GM18867 (cell line): ENCODE measurements around the gene LIME1.
A peak's percentile ranks its signal among the peaks of the same experiment; 100 is the strongest.
"Not testable (repeated sequence)": the region's sequence is repeated elsewhere in the genome, so short reads cannot be mapped to it uniquely, and the experiment has no call there.

Experiments
- ATAC-seq: cut with Tn5 transposase; IDR thresholded peaks from one replicate; pipeline ENCODE4 v1.9.1; 2021; ENCODE audit warnings: mild to moderate bottlenecking, moderate library complexity; ENCODE audit not compliant: unreplicated experiment

Gene LIME1

DNA sequence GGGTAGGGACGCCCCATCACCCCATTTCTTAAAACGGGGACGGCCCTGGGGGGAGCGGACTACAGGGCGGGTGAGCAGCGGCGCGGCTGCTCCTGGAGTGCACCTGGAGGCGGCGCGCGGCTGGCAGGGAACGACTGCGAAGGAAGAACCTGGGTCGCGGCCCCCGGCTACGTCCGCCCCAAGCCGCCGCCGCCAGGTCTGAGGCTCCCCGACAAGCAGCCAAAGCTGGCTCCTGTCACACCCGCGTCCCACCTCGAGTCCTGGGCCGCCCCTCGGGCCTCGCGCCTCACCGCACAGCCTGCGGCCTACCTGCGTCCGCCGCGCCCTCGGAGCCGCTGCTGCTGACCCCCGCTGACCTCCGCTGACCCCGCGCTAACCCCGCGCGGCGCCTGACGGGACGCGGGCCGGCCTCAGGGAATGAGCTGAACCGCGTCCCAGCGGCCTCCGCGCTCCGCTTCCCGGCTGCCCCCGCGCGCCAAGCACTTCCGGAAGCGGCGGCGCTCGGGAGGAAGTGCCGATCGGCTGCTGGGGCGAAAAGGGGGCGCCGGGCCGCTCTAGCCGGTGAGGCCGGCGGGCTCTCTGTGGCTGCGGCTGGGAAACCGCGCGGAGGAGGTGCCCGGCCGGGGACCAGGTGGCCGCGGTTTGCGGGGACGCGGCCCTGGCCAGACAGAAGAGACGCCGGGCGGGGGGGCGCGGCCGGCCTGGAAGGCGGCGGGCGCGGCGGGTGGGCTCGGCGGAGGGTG is 28.7 kb upstream of the LIME1 start, which contains the start of the genes ARFRP1 and ZGPAT:
TSS of gene ARFRP1 (minus strand) at position 419 of the 743 bp plus-strand sequence. CDS start 885 bp downstream, outside the sequence.
TSS of gene ZGPAT (plus strand) at position 482 of the 743 bp plus-strand sequence. CDS start 542 bp downstream, outside the sequence.
- peak; percentile 64 for ATAC-seq

DNA sequence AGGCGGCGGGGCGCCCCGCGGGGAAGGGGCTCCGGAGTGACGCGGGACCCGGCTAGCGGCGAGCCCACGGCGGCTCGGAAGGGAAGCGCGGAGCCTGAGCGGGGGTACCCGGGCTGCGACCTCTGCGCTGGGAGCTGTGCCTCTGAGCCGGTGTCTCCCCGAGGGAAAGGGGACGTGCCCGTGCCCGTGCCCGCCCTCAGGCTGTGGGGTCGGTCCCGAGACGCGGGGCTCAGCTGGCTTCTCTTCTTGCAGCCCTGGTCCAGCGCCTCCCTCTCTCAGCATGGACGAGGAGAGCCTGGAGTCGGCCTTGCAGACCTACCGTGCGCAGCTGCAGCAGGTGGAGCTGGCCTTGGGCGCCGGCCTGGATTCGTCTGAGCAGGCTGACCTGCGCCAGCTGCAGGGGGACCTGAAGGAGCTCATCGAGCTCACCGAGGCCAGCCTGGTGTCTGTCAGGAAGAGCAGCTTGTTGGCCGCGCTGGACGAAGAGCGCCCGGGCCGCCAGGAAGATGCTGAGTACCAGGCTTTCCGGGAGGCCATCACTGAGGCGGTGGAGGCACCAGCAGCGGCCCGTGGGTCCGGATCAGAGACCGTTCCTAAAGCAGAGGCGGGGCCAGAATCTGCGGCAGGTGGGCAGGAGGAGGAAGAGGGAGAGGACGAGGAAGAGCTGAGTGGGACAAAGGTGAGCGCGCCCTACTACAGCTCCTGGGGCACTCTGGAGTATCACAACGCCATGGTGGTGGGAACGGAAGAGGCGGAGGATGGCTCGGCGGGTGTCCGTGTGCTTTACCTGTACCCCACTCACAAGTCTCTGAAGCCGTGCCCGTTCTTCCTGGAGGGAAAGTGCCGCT is 27.9 kb upstream of the LIME1 start:
- peak; percentile 13 for ATAC-seq

DNA sequence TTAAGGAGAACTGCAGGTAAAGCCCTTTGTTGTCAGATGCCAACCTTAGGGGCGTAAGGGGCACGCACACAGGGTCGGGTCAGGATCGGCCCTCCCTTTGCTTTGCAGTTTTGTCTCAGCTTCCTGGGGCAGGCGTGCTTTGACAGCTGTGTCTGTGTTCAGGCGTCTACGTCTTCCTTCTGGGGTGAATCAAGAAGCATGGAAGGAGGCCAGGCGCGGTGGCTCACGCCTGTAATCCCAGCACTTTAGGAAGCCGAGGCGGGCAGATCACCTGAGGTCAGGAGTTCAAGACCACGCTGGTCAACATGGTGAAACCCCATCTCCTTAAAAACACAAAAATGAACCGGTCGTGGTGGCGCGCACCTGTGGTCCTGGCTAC is 27.3 kb upstream of the LIME1 start:
- no peak for ATAC-seq

DNA sequence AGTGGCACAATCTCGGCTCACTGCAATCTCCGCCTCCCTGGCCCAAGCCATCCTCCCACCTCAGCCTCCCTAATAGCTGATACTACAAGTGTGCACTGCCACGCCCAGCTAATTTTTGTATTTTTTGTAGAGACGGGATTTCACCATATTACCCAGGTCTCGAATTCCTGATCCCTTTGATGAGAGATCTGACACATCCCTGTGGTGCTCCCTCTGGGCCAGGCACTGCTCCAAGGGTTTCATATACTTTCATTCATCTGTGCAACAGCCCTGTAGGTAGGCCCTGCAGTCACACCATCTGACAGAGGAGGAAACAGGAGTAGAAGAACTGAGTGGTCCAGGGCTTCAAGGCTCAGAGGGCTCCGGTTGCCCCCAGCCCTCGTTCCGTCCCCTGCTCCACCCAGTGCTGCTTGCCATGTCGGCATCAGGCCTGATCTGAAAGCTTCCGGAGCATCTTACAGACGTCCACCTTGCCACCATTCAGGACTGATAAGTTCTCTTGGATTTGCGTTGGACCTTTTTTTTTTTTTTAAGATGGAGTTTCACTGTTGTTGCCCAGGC is 25.3 kb upstream of the LIME1 start:
- ATAC-seq, result no peak

DNA sequence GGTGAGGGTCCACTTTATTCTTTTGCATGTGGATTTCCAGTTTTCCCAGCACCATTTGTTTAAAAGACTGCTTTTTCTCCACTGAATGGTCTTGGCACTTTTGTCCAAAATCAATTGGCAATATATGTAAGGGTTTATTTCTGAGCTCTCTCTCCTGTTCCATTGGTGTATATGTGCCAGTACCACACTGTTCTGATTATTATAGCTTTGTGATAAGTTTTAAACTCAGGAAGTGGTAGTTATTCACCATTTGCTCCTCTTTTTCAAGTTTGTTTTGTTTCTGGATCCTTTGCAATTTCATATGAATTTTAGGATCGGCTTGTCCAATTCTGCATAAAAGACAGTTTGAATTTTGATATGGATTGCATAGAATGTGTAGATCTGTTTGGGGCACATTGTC is 24.3 kb upstream of the LIME1 start:
- no peak for ATAC-seq

DNA sequence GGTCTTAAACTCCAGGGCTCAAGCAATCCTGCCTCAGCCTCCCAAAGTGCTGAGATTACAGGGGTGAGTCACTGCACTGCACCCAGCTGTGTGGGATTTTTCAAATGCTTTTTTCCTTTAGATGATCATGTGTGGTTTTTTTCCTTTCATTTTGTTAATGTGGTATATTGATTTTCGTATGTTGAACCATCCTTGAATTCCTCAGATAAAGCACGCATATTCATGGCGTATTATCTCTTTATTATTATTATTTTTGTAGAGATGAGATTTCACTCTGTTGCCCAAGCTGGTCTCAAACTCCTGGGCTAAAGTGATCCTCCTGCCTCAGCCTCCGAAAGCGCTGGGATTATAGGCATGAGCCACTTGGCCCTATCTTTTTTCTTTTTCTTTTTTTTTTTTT is 21.6 kb upstream of the LIME1 start:
- no peak for ATAC-seq

DNA sequence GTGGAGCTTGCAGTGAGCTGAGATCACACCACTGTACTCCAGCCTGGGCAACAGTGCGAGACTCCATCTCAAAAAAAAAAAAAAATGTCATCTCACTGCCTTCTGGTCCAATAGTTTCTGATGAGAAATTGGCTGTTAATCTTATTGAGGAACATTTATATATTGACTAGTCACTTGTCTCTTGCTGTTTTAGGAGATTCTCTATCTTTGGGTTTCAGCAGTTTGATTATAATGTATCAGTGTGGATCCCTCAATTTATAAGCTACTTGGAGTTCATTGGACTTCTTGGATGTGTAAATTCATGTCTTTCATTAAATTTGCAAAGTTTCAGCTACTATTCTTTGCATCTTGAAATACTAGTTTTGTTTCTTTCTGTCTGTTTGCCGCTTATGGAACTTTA is 17.5 kb upstream of the LIME1 start:
- no peak for ATAC-seq

DNA sequence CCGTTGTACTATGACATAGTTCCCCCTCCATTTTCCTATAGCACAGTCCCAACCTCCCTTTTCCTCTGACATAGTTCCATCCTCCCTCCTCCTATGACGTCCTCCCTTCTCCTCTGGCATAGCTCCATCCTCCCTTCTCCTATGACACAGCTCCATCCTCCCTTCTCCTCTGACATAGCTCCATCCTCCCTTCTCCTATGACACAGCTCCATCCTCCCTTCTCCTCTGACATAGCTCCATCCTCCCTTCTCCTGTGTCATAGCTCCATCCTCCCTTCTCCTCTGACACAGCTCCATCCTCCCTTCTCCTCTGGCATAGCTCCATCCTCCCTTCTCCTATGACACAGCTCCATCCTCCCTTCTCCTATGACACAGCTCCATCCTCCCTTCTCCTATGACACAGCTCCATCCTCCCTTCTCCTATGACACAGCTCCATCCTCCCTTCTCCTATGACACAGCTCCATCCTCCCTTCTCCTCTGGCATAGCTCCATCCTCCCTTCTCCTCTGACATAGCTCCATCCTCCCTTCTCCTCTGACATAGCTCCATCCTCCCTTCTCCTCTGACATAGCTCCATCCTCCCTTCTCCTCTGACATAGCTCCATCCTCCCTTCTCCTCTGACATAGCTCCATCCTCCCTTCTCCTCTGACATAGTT is 13.4 kb upstream of the LIME1 start:
- not testable (repeated sequence) for ATAC-seq

DNA sequence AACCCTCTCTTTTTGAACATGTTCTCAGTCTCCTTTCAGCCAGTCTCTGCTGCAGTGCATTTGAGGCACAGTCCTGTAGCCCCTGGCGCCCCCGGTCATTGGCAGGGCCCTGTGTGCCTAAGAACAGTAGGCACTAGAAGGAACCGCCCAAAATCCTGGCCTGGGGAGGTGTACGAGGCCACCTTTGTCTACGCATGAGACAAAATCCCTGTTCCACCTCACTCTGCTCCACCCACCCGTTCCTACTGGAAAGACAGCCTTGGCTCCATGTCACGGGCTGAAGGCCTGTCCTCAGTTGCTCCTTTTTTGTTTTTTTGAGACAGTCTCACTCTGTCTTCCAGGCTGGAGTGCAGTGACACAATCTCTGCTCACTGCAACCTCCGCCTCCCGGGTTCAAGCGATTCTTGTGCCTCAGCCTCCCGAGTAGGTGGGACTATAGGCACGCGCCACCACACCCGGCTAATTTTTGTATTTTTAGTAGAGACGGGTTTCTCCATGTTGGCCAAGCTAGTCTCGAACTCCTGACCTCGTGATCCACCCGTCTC is 6.2 kb upstream of the LIME1 start:
- ATAC-seq, result not testable (repeated sequence)

DNA sequence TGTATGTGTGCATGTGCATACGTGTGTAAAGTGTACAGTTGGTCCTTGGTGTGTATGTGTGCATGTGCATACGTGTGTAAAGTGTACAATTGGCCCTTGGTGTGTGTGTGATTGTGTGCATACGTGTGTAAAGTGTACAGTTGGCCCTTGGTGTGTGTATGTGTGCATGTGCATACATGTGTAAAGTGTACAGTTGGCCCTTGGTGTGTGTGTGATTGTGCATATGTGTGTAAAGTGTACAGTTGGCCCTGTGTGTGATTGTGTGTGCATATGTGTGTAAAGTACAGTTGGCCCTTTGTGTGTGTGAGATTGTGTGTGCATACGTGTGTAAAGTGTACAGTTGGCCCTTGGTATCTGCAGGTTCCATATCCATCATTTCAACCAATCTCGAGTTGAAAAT is 5.1 kb upstream of the LIME1 start:
- no peak for ATAC-seq

DNA sequence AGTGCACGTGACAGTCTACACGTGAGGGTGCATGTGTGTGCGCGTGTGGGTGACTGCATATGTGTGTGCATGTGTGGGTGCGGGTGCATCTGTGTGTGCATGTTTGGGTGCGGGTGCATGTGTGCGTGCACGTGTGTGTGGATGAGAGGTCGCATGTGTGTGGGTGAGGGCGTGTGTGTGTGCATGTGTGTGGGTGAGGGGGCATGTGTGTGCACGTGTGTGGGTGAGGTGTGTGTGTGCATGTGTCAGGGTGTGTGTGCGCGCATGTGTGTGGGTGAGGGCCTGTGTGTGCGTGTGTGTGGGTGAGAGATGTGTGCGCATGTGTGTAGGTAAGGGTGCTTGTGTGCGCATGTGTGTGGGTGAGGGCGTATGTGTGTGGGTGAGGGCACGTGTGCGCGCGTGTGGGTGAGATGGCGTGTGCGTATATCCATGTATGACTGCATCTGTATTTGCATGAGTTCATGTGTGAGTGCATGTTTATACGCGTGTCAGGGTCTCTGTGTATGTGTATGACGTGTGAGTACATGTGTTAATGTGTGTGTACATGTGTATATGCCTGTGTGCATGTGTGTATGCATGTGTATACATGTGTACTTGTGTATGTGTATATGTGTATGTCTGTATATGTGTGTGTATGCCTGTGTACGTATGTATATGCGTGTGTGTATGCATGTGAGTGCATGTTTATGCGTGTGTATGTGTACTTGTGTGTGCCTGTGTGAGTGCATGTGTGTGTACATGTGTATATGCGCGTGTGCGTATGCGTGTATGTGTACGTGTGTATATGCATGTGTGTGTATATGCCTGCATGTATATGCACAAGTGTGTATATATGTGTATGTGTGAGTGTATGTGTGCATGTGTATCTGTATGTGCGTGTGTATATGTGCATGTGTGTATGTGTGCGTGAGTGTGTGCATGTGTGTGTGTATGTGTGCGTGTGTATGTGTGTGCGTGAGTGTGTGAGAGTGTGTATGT is 4.1 kb upstream of the LIME1 start:
- ATAC-seq, result no peak

DNA sequence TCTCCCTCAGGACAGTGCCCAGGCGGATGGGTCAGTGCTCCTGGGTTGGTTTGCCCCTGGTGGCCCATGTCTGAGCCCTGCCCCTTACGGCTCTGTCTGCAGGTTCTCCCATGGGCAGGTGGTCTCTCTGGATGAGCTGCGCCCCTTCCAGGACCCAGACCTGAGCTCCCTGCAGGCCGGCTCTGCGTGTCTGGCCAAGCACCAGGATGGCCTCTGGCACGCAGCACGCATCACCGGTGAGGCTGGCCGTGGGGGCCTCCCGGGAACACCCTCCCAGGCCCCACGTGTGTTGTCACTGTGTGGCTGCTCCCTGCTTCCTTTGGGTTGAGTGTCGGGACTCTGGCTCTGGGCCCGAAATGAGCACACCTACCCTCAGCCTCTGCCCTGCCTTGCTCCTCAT is 3.3 kb upstream of the LIME1 start:
- ATAC-seq, result no peak

DNA sequence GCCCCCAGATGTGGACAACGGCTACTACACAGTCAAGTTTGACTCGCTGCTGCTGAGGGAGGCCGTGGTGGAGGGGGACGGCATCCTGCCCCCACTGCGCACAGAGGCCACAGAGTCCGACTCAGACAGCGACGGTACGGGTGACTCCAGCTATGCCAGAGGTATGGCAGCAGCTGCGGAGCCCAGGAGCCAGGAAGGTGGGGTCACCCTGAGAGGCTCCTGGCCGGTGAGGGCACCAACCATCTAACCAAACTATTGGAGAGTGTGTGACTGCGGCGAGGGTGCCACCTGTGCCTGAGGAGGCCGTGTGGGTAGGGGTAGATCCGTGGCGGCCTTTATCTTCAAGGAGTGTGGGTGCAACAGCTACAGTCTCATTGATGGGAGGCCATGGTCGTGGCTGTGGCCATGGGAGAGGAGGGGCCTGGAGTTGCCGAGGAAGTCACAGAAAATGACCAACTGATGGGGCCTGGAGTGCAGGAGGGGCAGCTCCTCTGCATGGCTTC is 2.8 kb upstream of the LIME1 start:
- ATAC-seq, result no peak

DNA sequence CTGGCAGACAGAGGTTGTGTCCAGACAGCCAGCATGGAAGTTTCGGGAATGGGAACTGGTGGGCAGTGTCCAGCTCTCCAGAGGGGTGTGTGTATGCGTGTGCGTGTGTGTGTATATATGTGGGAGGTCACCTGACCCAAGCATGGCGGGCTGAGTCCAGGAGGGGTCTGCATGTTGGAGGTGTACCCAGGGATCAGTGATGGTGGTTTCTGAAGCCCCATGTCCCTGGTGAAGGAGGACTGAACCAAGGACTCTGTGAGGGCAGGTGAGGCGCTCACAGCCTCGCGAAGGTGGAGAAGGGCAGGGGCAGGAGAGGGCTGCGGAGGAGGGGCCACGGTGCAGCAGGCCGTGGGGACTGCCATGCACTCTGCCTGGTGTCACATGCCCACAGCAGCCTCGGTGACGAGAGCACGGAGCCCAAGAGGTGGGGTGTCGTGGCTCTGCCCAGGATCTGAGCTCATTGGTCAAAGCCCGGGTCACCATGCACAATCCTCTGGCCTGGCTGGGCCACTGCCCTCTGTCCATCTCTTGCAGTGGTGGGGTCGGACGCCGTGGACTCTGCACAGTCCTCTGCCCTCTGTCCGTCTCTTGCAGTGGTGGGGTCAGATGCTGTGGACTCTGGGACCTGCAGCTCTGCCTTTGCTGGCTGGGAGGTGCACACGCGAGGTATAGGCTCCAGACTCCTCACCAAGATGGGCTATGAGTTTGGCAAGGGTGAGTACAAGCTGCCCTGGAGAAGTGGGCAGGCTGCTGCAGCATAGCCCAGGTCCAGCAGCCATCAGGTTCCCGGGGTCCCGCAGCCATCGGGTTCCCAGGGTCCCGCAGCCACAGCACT is 2.1 kb upstream of the LIME1 start:
- ATAC-seq, result no peak

DNA sequence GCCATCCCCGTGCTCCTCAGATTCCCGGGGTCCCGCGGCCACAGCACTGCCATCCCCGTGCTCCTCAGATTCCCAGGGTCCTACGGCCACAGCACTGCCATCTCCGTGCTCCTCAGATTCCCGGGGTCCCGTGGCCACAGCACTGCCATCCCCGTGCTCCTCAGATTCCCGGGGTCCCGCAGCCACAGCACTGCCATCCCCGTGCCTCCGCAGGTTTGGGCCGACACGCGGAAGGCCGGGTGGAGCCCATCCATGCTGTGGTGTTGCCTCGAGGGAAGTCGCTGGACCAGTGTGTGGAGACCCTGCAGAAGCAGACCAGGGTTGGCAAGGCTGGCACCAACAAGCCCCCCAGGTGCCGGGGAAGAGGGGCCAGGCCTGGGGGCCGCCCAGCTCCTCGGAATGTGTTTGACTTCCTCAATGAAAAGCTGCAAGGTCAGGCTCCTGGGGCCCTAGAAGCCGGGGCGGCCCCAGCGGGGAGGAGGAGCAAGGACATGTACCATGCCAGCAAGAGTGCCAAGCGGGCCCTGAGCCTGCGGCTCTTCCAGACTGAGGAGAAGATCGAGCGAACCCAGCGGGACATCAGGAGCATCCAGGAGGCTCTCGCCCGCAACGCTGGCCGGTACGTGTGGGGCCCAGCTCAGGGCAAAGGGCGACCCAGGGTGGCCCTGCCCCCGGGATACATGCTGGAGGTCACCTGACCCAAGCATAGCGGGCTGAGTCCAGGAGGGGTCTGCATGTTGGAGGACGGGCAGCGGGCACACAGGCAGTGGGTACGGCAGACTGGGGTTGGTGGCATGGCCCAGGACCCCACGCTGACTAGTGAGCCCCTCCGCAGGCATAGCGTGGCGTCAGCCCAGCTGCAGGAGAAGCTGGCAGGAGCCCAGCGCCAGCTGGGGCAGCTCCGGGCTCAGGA is 1.3 kb upstream of the LIME1 start:
- no peak for ATAC-seq

DNA sequence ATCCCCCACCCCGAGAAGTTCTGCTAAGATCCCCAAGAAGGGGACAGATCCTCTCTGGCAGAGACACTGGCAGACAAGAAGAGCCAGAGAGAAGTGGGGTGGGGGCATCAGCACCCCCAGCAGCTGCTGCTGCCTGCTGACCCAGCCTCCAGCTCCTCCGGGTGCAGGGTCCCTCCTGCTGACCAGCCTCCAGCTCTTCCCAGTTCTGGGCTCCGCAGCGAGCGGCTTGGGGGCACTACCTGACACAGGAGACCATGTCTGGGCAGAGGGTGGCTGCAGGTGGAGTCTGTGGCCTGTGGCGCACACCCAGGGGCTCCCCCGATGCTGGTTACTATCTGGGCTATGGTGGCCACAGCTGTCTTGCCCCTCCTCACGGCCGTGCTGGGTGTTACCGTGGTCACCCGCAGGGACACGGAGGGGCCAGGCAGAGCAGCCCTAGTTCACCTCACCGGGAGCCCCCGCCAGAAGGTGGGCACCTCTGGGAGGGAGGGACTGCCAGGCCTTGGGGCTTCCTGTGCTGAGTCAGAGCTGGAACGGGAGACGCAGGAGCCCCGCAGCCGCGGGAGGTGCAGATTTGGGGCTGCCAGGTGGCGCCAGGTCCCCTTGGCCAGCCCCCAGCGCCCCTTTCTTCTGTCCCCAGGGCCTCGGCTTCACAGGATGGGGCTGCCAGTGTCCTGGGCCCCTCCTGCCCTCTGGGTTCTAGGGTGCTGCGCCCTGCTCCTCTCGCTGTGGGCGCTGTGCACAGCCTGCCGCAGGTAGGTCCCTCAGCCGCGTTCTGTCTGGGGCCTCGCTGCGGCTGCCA is 630 bp downstream of the LIME1 start:
- ATAC-seq, result no peak

DNA sequence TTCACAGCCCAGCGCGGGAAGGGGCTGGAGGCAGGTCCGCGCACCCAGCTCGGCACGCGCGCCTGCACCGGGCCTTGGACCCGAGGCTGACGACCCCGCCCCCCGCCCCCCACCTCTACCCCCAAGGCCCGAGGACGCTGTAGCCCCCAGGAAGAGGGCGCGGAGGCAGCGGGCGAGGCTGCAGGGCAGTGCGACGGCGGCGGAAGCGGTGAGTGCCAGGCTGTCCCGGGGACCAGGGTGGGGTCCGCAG is 1.2 kb downstream of the LIME1 start:
- no peak for ATAC-seq
